HG02678 (cell line): ENCODE measurements around the gene CAMKMT.

Source experiments
- ATAC-seq: cut with Tn5 transposase; IDR thresholded peaks from one replicate; pipeline ENCODE4 v1.9.1; 2021; ENCODE audit warnings: mild to moderate bottlenecking, moderate library complexity; ENCODE audit not compliant: unreplicated experiment

CAMKMT gene

DNA sequence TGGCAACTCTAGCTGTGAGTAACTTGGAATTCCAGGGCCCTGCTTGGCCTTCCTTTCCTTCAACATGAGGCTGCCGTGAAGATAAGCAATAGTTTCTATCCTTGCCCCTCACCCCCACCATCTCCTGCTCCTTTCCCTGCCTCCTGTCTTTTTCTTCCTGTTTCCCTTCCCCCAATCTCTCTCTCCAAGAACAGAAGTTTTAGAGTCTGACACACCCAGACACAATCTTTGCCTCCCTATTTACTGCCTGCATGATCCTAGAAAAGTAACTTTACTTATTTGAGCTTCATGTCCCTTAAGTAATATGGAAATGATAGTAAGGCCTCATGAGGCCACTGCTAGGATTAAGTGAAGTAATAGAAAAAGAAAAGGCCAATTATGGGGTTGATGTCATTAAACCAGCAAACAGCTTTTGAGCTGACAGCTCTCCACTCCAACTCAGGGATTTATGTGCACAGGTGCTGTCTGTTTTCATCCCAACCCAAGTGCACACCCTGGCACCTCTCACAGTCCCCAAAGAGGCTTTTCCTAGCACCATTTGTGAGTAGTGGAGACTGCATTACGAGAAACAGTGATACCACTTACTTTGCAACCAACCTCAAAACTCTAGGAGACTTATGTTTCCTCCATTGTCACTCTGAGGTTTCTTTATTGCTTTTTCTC lies 456.1 kb downstream of the CAMKMT start:
- no peak for ATAC-seq

DNA sequence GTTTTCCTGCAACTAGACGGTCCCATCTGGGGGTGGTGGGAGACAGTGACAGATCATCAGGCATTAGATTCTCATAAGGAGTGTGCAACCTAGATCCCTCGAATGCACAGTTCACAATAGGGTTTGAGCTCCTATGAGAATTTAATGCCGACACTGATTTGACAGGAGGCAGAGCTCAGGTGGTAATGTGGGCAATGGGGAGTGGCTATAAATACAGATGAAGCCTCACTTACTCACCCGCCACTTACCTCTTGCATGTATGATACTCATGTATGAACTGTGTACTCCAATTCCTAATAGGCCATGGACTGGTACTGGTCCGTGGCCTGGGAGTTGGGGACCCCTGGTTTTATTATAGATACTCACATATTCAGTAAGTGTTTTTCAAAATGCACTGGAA lies 457.3 kb downstream of the CAMKMT start:
- ATAC-seq: no peak

- ATAC-seq: no peak
These were observed 459.8 kb downstream of the CAMKMT start for GRCh38 chr2:44821500-44821899.

GRCh38 chr2:44822174-44822573 lies 460.4 kb downstream of the CAMKMT start:
- ATAC-seq: no peak
